PC-3 (cell line): ENCODE measurements around the gene ROR1.

Source experiments
- EZH2 ChIP-seq: fragments of 300-600 bp; sonication (generic); IDR thresholded peaks from one replicate; pipeline ENCODE4 v1.6.1; 2017; ENCODE audit warnings: antibody characterized with exemption, mild to moderate bottlenecking, low read length; ENCODE audit not compliant: unreplicated experiment
- TF ChIP-seq, protein P1 (sequence below): fragments of 300-600 bp; sonication (generic); conservative IDR thresholded peaks from 2 replicates; pipeline ENCODE4 v1.5.1; 2017; ENCODE audit warnings: antibody characterized with exemption, low read depth, mild to moderate bottlenecking, low read length

- TF ChIP-seq, protein P1, sequence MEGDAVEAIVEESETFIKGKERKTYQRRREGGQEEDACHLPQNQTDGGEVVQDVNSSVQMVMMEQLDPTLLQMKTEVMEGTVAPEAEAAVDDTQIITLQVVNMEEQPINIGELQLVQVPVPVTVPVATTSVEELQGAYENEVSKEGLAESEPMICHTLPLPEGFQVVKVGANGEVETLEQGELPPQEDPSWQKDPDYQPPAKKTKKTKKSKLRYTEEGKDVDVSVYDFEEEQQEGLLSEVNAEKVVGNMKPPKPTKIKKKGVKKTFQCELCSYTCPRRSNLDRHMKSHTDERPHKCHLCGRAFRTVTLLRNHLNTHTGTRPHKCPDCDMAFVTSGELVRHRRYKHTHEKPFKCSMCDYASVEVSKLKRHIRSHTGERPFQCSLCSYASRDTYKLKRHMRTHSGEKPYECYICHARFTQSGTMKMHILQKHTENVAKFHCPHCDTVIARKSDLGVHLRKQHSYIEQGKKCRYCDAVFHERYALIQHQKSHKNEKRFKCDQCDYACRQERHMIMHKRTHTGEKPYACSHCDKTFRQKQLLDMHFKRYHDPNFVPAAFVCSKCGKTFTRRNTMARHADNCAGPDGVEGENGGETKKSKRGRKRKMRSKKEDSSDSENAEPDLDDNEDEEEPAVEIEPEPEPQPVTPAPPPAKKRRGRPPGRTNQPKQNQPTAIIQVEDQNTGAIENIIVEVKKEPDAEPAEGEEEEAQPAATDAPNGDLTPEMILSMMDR: no peak
- TF ChIP-seq EZH2: no peak
These were observed 112.1 kb downstream of the ROR1 start for GRCh38 chr1:63885899-63886298.
